Stomach (tissue), 9 donors: ENCODE data around the gene ATR. TPM values are rescaled to one million over a fixed set of nuclear protein-coding genes. Genes with fewer than 3 reads are reported as not detected.
"Not testable (repeated sequence)": the region's sequence is repeated elsewhere in the genome, so short reads cannot be mapped to it uniquely, and the experiment has no call there.

Source experiments
- DNase-seq, 2 donors: peaks; one replicate each; pipeline versions ENCODE4 v3.0.0 to v3.0.0-alpha.2; 2013 to 2019
- H3K27ac ChIP-seq, 5 donors: fragments of 200-600 bp in 4 of 5; sonication (generic) in 4 of 5; one replicate each; pipeline ENCODE4 v1.5.1; 2013 to 2019; ENCODE audit warnings: mild to moderate bottlenecking in 1 of 5, moderate library complexity in 1 of 5
- H3K27me3 ChIP-seq, 3 donors: fragments of 200-600 bp; sonication (generic); one replicate each; pipeline ENCODE4 v1.5.1; 2017 to 2019; ENCODE audit warnings: mixed run types in 1 of 3
- H3K36me3 ChIP-seq, 4 donors: fragments of 200-600 bp; sonication (generic); 1 replicate in 3 of 4; 2 replicates in 1 of 4; pipeline ENCODE4 v1.5.1; 2016 to 2019
- H3K4me1 ChIP-seq, 4 donors: fragments of 200-600 bp; sonication (generic); one replicate each; pipeline ENCODE4 v1.5.1; 2016 to 2019
- H3K4me3 ChIP-seq, 4 donors: fragments of 200-600 bp; sonication (generic) in 3 of 4; one replicate each; pipeline ENCODE4 v1.5.1; 2016 to 2019; ENCODE audit warnings: mild to moderate bottlenecking in 1 of 4
- H3K9me3 ChIP-seq, 4 donors: fragments of 200-600 bp; sonication (generic); one replicate each; pipeline ENCODE4 v1.5.1; 2016 to 2019
- EP300 ChIP-seq: sonication (generic); formaldehyde crosslinking; IDR thresholded peaks from one replicate; pipeline ENCODE4 v1.6.1; 2017; ENCODE audit warnings: antibody characterized with exemption
- POLR2A ChIP-seq, 4 donors: fragments of 450-650 bp; IDR thresholded peaks; one replicate each; pipeline ENCODE4 v1.6.1; 2016; ENCODE audit warnings: antibody characterized with exemption in 4 of 4, control low read depth in 2 of 4, mild to moderate bottlenecking in 1 of 4, moderate library complexity in 1 of 4
- POLR2AphosphoS5 ChIP-seq, 3 donors: sonication (generic); formaldehyde crosslinking; IDR thresholded peaks; one replicate each; pipeline ENCODE4 v1.6.1; 2016; ENCODE audit warnings: antibody characterized with exemption in 3 of 3
- WGBS, 5 donors: extraction: QIAGEN DNeasy Blood & Tissue Kit in 3 of 5; methylation state at CpG; one replicate each; pipeline versions ENCODE4 v1.1.5 to v1.1.7; 2013 to 2018; 5-methylcytosine and 5-hydroxymethylcytosine counted together
- intact Hi-C: fragments of 100-400 bp; cut with DNase I; formaldehyde crosslinking; loops from one replicate; pipeline ENCODE4 v1.15.1; 2023; ENCODE audit warnings: low total_unique reads
- polyA plus RNA-seq, 3 donors: library from polyadenylated mRNA; stranded (reverse); fragments of 200-250 nt; gene quantifications; one replicate each; pipeline ENCODE4 v1.2.3, GENCODE V29; 2013
- total RNA-seq, 5 donors: library from RNA; depleted of rRNA; stranded (reverse); fragments of >200 nt; gene quantifications; one replicate each; pipeline versions ENCODE4 v1.1.0 to v1.2.3, GENCODE V29; 2014 to 2016
- TF ChIP-seq, protein P1 (sequence below), 7 experiments: fragments of 450-650 bp in 4 of 7; fragments of 200-600 bp in 3 of 7; sonication (generic) in 3 of 7; IDR thresholded peaks; one replicate each; pipeline ENCODE4 v1.5.1; 2016 to 2019; ENCODE audit warnings: antibody characterized with exemption in 7 of 7, control low read depth in 2 of 7, mild to moderate bottlenecking in 1 of 7
- donor health status: healthy with polysubstance abuse.
- donor health status: Bipolar disorder and iron deficiency.
- donor health status: healthy.

The ATR gene
- total and polyA plus RNA-seq, 8 donors = 6.0 to 51.0 (median 14.5) TPM

DNA sequence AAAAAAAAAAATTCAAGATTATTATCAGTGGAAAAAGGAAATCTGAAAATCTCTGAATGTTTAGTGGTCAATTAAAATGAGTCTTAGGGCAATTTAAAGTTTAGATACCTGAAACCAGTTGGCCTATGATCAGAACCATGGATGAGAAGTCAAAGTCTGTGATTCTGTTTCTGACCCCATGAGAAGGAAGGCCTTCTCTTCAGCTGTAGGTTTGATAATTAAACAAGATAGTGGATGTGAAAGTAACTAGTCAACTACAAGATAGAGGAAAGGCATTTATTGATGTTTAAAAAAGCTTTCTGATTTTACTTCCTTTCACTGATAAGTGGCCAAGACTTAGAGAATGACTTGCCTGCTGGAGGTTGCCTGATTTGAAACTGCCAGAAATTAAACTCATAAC lies 26.4 kb upstream of the ATR start:
- no peak overlapping the region for H3K4me3 ChIP-seq
- DNase-seq = no peak
- H3K27ac ChIP-seq = no peak overlapping the region
- intact Hi-C loops = no loop called here
- H3K27me3 ChIP-seq = no peaks in the 10 kb centered on the region
- no peak for TF ChIP-seq POLR2AphosphoS5 (IDR thresholded peaks at IDR 0.05)
- no peak for TF ChIP-seq POLR2A (IDR thresholded peaks at IDR 0.05)
- no peak for TF ChIP-seq EP300
- TF ChIP-seq, protein P1, sequence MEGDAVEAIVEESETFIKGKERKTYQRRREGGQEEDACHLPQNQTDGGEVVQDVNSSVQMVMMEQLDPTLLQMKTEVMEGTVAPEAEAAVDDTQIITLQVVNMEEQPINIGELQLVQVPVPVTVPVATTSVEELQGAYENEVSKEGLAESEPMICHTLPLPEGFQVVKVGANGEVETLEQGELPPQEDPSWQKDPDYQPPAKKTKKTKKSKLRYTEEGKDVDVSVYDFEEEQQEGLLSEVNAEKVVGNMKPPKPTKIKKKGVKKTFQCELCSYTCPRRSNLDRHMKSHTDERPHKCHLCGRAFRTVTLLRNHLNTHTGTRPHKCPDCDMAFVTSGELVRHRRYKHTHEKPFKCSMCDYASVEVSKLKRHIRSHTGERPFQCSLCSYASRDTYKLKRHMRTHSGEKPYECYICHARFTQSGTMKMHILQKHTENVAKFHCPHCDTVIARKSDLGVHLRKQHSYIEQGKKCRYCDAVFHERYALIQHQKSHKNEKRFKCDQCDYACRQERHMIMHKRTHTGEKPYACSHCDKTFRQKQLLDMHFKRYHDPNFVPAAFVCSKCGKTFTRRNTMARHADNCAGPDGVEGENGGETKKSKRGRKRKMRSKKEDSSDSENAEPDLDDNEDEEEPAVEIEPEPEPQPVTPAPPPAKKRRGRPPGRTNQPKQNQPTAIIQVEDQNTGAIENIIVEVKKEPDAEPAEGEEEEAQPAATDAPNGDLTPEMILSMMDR (IDR thresholded peaks at IDR 0.05) = no peak
- no peaks in the 10 kb centered on the region for H3K9me3 ChIP-seq
- no peaks in the 10 kb centered on the region for H3K36me3 ChIP-seq
- H3K4me1 ChIP-seq = no peaks in the 10 kb centered on the region

DNA sequence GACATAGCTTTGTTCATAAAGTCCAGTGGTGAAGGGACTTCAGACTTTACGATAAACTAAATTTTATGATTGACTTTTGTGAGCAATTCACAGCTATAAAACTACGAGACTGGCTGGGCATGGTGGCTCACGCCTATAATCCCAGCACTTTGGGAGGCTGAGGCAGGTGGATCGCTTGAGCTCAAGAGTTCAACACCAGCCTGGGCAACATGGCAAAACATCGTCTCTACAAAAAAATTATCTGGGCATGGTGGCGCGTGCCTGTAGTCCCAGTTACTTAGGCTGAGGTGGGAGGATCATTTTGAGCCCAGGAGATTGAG lies 24.8 kb upstream of the ATR start:
- H3K27me3 ChIP-seq, H3K4me3 ChIP-seq, H3K36me3 ChIP-seq, intact Hi-C loops, H3K4me1 ChIP-seq, DNase-seq, H3K27ac ChIP-seq, H3K9me3 ChIP-seq: not testable (repeated sequence)
- WGBS, 5 donors = 82 to 97% (median 92%) methylated on average over 7 of the region's 7 CpGs

DNA sequence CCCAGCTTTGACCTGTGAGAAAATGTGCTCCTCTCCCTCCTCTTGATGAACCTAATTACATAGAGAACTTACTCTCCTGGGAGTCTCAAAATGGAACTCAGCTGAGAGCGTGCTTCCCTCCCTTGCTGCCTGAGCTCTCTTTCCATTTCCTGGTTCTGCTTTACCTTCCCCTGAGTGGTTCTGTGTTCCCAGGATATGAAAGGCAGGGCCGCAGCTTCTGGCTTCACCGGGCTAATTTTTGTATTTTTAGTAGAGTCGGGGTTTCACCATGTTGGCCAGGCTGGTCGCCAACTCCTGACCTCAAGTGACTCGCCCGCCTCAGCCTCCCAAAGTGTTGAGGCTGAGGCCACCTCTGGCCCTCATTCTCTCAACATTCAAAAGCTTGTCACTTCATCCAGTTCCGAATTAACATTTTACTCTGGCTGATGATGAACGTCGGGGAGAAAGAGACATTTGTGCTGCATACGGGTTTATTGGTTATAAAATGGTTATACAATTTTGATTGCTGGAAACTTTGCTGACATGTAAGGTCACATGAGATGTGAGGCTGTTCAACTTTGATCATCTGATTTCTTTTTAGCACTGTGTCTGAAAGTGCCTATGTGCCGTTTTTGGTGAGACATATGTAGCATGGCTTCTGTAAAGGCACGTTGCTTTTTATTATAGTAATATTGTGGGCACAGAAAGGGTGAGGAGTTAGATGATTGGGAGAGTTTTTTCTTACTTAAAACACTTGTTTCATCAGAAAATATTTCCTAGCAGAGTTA lies 24.3 kb upstream of the ATR start:
- H3K4me3 ChIP-seq = no peak overlapping the region
- peaks cover 0 to 11% (median under 1%) of the 10 kb centered on the region in 4 donors for H3K4me1 ChIP-seq
- no peak for TF ChIP-seq EP300
- TF ChIP-seq, protein P1 (IDR thresholded peaks at IDR 0.05) = no peak
- TF ChIP-seq POLR2AphosphoS5 (IDR thresholded peaks at IDR 0.05) = no peak
- no peak for TF ChIP-seq POLR2A (IDR thresholded peaks at IDR 0.05)
- H3K27ac ChIP-seq = no peak overlapping the region
- no peaks in the 10 kb centered on the region for H3K36me3 ChIP-seq
- no peak for DNase-seq
- H3K27me3 ChIP-seq = no peaks in the 10 kb centered on the region
- H3K9me3 ChIP-seq = no peaks in the 10 kb centered on the region
- WGBS, 5 donors = 85 to 95% (median 92%) methylated on average over 13 of the region's 13 CpGs
- intact Hi-C loops = no loop called here

DNA sequence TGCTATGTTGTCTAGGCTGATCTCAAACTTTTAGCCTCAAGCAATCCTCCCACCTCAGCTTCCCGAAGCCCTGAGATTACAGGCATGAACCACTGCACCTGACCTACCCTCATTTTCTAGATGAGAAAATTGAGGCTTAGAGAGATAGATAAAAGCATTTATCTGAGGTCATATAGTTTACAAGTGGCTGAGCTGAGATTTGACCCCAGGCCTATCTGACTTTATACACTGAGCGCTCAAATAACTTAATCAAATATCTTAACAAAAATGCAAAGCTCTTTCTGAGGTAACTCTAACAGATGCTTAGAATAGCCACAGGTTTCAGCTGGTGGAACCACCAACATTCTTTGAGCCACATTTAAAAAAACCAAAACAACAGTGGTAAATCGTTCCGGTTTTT lies 23.2 kb upstream of the ATR start:
- peaks cover 0 to 20% (median 8%) of the 10 kb centered on the region in 4 donors for H3K4me1 ChIP-seq
- 48 to 83% (median 69%) methylated on average over 4 of the region's 4 CpGs for WGBS, 5 donors
- H3K36me3 ChIP-seq = no peaks in the 10 kb centered on the region
- H3K27me3 ChIP-seq = no peaks in the 10 kb centered on the region
- no peak overlapping the region for H3K27ac ChIP-seq
- TF ChIP-seq POLR2AphosphoS5 (IDR thresholded peaks at IDR 0.05) (no peak), EP300 (no peak), POLR2A (IDR thresholded peaks at IDR 0.05) (no peak)
- TF ChIP-seq, protein P1 (IDR thresholded peaks at IDR 0.05) = no peak
- no peak overlapping the region for H3K4me3 ChIP-seq
- no peak for DNase-seq
- intact Hi-C loops = no loop called here
- no peaks in the 10 kb centered on the region for H3K9me3 ChIP-seq

DNA sequence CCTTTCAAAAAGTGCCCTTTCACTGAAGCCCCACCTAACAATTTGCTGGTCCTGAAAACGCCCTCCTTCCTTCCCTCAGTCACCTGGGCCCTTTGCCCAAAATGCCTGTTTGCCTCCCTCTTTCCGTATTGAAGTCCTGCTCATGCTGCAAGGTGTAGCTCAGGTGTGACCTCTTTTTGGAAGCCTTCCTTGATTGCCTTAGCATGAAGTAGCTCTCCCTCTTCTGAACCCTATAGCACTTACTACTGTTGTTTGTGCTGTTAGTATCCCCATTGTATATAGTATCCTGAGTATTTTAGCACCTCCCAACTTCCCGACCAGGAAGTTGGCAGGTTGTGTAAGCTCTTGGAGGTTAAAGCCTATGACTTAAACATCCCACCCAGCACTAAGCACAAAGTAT lies 19.4 kb upstream of the ATR start:
- 31 to 53% (median 37%) methylated on average over 3 of the region's 3 CpGs for WGBS, 5 donors
- Histone ChIP-seq H3K4me3 (peak overlapping the region in 3 of 4 donors; percentile 65 to 80 (median 74)), H3K4me1 (peaks cover 0 to 39% (median 22%) of the 10 kb centered on the region in 4 donors), H3K36me3 (no peaks in the 10 kb centered on the region), H3K27me3 (no peaks in the 10 kb centered on the region), H3K9me3 (no peaks in the 10 kb centered on the region), H3K27ac (peak overlapping the region in 4 of 5 donors; percentile 72 to 90 (median 85))
- intact Hi-C loops = no loop called here
- TF ChIP-seq POLR2AphosphoS5 (IDR thresholded peaks at IDR 0.05) = peak in 1 of 3 donors; percentile 24
- TF ChIP-seq, protein P1 (IDR thresholded peaks at IDR 0.05) = no peak
- peak in 1 of 2 donors; percentile 42 for DNase-seq
